ENCODE results near the gene CDKN1A.
A peak's percentile ranks its signal among the peaks of the same experiment; 100 is the strongest.

CDKN1A gene

GRCh38 chr6:36677753-36678487 is 594 bp upstream of the CDKN1A start:
- no peak for DNase-seq (ENCODE audit: low read depth)
- H3K4me3 ChIP-seq (ENCODE audit: low read length) = peak overlapping the region; percentile 43
- TF ChIP-seq, protein P1, sequence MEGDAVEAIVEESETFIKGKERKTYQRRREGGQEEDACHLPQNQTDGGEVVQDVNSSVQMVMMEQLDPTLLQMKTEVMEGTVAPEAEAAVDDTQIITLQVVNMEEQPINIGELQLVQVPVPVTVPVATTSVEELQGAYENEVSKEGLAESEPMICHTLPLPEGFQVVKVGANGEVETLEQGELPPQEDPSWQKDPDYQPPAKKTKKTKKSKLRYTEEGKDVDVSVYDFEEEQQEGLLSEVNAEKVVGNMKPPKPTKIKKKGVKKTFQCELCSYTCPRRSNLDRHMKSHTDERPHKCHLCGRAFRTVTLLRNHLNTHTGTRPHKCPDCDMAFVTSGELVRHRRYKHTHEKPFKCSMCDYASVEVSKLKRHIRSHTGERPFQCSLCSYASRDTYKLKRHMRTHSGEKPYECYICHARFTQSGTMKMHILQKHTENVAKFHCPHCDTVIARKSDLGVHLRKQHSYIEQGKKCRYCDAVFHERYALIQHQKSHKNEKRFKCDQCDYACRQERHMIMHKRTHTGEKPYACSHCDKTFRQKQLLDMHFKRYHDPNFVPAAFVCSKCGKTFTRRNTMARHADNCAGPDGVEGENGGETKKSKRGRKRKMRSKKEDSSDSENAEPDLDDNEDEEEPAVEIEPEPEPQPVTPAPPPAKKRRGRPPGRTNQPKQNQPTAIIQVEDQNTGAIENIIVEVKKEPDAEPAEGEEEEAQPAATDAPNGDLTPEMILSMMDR (conservative IDR thresholded peaks at IDR 0.05; ENCODE audit: low read length) = no peak

DNA sequence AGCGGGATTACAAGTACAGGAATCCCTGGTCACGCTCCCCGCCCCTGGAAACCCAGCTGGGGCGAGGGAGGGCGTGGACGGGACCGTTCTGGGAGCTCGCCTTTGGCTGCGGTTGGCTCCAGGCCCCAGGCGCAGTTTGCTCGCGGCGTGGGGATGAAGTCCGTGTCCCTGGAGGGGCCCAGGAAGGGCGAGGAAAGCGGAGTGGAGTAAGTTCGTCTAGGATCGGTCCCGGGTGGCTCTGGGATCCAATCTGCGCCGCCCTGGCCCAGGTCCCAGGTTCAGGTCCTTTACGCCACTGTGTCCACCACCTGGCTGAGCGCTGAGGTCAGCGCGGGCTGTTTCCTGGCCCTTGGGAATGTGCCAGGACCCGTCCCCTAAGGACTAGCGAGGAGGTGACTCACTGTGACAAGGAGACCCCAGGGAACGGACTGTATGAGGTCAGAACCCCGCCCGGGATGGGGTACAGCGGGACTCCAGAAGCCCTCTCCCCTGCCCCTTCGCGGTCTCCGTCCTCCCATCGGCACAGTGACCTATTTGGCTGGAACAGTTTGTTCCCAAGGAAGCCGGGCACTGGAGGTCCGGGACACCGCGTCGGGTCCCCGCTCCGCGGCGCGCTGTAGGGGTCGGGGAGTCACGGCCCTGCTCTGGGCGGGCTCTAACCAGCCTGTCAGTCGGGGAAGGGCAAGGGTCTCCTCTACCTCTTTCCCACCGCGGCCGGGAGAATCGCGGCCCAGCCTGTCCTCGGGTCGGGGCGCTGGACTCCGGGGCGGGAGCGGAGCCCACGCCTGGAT is 724 bp downstream of the CDKN1A start:
- DNase-seq (ENCODE audit: low read depth) = peak; percentile 59
- TF ChIP-seq, protein P1 (conservative IDR thresholded peaks at IDR 0.05; ENCODE audit: low read length) = no peak
- peak overlapping the region; percentile 99 for H3K4me3 ChIP-seq (ENCODE audit: low read length)

GRCh38 chr6:36682328-36683144 is 4.0 kb downstream of the CDKN1A start:
- H3K4me3 ChIP-seq (ENCODE audit: low read length) = peak overlapping the region; percentile 62
- peak; percentile 42 for DNase-seq (ENCODE audit: low read depth)
- TF ChIP-seq, protein P1 (conservative IDR thresholded peaks at IDR 0.05; ENCODE audit: low read length) = no peak

GRCh38 chr6:36683145-36683655 is 4.7 kb downstream of the CDKN1A start:
- DNase-seq (ENCODE audit: low read depth) = no peak
- H3K4me3 ChIP-seq (ENCODE audit: low read length) = peak overlapping the region; percentile 62
- TF ChIP-seq, protein P1 (conservative IDR thresholded peaks at IDR 0.05; ENCODE audit: low read length) = no peak

DNA sequence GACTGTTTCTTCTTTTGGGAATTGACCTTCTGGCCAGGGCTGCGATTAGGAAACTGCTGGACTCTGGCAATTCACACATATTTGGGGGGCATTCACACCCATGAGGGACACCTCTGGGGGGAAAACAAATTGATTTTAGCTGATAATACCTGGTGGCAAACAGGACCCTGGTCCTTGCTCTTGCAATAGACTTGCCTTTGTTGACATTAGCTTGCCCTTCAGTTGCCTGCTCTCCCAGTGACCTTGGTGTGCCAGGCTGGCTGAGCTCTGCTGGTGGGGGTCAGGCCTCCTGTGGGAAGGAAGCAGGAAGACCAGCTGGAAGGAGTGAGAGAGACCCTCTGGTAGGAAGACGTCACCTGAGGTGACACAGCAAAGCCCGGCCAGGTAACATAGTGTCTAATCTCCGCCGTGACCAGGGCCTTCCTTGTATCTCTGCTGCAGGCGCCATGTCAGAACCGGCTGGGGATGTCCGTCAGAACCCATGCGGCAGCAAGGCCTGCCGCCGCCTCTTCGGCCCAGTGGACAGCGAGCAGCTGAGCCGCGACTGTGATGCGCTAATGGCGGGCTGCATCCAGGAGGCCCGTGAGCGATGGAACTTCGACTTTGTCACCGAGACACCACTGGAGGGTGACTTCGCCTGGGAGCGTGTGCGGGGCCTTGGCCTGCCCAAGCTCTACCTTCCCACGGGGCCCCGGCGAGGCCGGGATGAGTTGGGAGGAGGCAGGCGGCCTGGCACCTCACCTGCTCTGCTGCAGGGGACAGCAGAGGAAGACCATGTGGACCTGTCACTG is 5.3 kb downstream of the CDKN1A start:
- TF ChIP-seq, protein P1 (conservative IDR thresholded peaks at IDR 0.05; ENCODE audit: low read length) = no peak
- peak overlapping the region; percentile 62 for H3K4me3 ChIP-seq (ENCODE audit: low read length)

GRCh38 chr6:36684447-36684812 is 5.9 kb downstream of the CDKN1A start:
- no peak overlapping the region for H3K4me3 ChIP-seq (ENCODE audit: low read length)
- TF ChIP-seq, protein P1 (conservative IDR thresholded peaks at IDR 0.05; ENCODE audit: low read length) = no peak

More for the DNA sequence above, 5.3 kb downstream of the CDKN1A start:
- DNase-seq (ENCODE audit: low read depth) = no peak

More at GRCh38 chr6:36684447-36684812, 5.9 kb downstream of the CDKN1A start:
- DNase-seq (ENCODE audit: low read depth) = no peak
